GM21360 (cell line): ENCODE data around the gene NWD2.
"Not testable (repeated sequence)": the region's sequence is repeated elsewhere in the genome, so short reads cannot be mapped to it uniquely, and the experiment has no call there.

ENCODE experiments used
- ATAC-seq: cut with Tn5 transposase; IDR thresholded peaks from one replicate; pipeline ENCODE4 v1.9.1; 2021; ENCODE audit warnings: mild to moderate bottlenecking, moderate library complexity; ENCODE audit not compliant: unreplicated experiment

The NWD2 gene

DNA sequence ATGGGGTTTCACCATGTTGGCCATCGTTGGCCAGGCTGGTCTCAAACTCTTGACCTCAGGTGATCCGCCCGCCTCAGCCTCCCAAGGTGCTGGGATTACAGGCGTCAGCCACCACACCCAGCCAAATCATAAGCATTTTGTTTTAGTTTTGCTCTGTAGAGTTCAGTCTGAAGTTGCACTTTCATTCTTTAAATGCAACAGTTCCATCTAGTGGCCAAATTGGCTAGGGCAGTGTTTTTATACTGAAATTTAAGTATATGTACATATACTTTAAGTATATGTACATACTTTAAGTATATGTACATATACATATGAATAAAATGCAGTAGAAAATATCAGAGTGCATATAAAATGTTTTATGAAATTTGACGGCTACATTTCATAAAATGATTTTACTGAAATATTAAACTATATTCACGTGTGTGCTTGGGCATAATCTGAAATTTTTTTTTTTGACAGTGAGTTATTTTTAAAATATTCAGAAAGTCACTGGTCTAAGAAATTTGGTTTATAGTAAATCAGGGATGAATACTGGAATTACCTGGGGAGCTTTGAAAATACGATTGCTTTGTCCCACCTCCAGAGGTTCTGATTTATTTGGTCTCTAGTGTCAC, 145.5 kb downstream of the NWD2 start:
- ATAC-seq: peak; percentile 72

GRCh38 chr4:37392521-37393255, 148.1 kb downstream of the NWD2 start:
- ATAC-seq: peak; percentile 41

- no peak for ATAC-seq
These were observed 148.8 kb downstream of the NWD2 start for GRCh38 chr4:37393321-37393720.

DNA sequence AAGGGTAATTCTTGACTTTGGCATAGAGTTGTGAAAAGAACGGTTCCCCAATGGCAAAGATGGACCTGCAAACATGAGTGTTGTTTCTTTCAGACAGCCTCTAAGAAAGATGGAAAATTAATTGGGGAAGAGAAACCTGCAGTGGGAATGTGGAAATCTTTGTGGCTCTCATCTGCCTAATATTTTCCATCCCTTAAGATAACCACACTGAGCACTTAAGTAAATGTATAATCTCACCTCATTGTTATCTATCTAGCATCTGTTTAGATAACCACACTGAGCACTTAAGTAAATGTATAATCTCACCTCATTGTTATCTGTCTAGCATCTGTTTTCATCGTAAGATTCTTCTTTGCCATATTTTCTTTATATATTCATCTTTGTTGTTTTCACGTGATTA, 149.3 kb downstream of the NWD2 start:
- no peak for ATAC-seq

- no peak for ATAC-seq
These were observed 153.0 kb downstream of the NWD2 start for GRCh38 chr4:37397505-37397904.

- ATAC-seq: peak; percentile 87
These were observed 155.8 kb downstream of the NWD2 start for GRCh38 chr4:37400241-37400881.

DNA sequence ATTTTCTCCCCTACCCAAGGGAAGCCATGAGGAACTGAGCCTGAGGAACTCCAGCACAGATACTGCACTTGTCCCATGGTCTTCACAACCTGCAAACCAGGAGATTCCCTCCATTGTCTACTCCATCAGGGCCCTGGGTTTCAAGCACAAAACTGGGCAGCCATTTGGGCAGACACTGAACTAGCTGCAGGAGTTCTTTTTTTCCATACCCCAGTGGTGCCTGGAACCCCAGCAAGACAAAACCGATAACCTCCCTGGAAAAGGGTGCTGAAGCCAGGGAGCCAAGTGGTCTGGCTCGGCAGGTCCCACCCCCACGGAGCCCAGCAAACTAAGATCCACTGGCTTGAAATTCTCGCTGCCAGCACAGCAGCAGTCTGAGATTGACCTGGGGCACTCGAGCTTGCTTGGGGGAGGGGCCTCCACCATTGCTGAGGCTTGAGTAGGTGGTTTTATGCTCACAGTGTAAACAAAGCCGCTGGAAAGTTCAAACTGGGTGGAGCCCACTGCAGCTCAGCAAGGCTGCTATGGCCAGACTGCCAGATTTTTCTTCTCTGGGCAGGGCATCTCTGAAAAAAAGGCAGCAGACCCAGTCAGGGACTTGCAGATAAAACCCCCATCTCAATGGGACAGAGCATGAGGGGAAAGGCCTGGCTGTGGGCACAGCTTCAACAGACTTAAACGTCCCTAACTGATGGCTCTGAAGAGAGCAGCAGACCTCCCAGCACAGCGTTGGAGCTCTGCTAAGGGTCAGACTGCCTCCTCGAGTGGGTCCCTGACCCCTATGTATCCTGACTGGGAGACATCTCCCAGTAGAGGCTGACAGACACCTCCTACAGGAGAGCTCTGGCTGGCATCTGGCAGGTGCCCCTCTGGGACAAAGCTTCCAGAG, 163.6 kb downstream of the NWD2 start:
- not testable (repeated sequence) for ATAC-seq

- not testable (repeated sequence) for ATAC-seq
These were observed 169.1 kb downstream of the NWD2 start for GRCh38 chr4:37413612-37414011.

GRCh38 chr4:37415845-37416369, 171.4 kb downstream of the NWD2 start:
- ATAC-seq: no peak

DNA sequence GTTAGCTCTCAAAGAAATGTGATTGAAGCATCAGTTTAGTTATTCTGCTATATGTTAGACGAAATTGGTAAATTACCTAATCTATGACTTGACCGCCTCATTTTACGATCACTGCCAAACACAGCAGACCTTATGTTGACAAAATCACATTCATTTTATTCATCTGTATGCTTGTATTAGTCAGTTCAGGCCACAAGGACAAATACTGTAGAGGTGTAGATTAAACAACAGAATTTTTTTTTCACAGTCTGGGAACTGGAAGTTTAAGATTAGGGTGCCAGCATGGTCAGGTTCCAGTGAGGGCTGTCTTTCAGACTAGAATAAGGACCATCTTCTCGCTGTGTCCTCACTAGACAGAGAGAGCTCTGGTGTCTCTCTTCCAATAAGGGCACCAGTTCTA, 177.1 kb downstream of the NWD2 start:
- ATAC-seq: no peak

GRCh38 chr4:37422102-37422501, 177.6 kb downstream of the NWD2 start:
- no peak for ATAC-seq

DNA sequence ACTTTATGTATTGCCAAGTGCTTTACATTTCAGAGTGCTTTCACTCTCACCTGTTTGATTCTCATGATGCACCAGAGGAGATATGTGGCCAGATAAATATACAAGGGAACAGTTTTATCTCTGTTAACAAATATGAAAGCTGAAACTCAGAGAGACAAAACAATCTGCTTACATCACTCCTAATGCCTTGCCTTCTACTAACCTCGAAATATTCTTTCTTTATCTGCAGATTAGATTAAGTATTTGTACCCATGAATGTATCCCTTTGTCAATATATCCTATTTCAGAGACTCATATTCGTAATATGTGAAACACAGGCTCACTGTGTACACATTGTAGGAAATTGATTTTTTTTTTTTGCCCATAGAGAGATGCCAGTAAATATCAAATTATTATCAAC, 178.1 kb downstream of the NWD2 start:
- no peak for ATAC-seq

GRCh38 chr4:37423310-37423709, 178.8 kb downstream of the NWD2 start:
- no peak for ATAC-seq

GRCh38 chr4:37424753-37425152, 180.2 kb downstream of the NWD2 start:
- ATAC-seq: no peak

- no peak for ATAC-seq
These were observed 181.3 kb downstream of the NWD2 start for GRCh38 chr4:37425857-37426256.

DNA sequence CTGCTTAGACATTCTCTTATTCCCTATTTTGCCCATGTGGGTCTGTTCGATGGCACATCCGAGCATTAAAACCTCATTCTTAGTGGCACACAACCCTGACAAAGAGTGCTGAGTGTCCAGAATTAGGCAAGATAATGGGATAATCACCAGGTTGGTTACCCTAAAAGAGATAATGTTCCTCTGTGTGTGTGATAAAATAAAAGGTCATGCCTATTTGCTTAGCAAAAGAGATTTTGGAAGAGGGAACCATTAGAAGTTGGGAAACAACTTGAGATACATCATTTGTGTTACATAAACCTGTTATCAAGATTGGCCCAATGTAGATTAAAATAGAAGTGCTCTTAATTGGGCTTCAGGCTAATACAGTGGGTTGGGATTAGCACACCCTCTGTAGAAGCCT, 182.7 kb downstream of the NWD2 start:
- ATAC-seq: no peak

DNA sequence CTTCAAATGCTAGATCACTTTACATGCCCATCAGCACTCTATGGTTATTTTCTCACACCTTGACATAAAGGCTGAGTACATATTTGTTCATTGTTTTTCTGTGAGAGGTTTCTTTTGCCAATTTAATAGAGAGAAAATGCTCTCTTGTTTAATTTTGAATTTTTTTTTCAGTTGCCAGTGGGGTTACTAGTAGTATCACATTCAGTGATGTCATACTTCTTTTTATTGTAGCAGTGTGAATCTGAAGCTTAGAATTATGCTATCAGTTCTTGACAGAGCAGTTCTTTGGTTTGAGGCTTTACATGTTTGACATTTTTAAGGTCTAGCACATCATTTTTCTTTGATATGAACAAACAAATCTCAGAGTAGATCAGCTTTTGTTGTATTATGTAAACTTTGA, 185.4 kb downstream of the NWD2 start:
- ATAC-seq: no peak

- ATAC-seq: no peak
These were observed 186.3 kb downstream of the NWD2 start for GRCh38 chr4:37430718-37431416.

DNA sequence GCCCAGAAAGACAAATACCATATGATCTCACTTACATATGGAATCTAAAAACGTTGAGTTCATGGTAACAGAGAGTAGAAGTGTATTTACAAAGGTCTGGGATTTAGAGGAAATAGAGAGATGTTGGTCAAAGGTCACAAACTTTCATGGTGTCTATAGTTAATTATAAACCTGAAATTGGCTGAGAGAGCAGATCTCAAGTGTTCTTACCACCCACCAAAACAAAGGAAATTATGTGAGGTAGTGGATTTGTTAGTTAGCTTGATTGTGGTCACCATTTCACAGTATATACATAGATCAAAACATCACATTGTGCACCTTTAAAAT, 186.8 kb downstream of the NWD2 start:
- ATAC-seq: no peak

GRCh38 chr4:37434469-37434868, 189.9 kb downstream of the NWD2 start:
- ATAC-seq: no peak

DNA sequence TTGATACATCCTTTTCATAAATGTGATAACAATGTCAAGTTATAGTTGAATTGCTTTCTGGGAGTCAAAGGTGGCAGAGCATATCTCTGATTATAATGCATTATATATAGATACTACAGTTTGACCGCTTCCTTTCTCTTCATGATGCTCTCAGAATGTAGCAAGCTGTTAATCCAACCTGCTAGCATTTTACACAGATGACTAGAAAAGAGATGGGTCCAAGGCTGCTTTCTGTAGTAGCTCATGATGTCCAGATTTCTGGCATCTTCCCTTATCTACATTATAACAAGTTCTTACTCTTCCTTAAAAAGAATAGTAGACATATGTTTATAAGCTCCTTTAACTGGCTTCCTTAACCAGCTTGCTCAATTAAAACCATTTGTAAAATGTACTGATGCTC, 192.0 kb downstream of the NWD2 start:
- no peak for ATAC-seq
